Glutamatergic neuron (in vitro differentiated cells): ENCODE measurements around the gene KCNMA1. TPM values are rescaled to one million over a fixed set of nuclear protein-coding genes. Genes with fewer than 3 reads are reported as not detected.

ENCODE experiments used
- DNase-seq: peaks from one replicate; pipeline ENCODE4 v3.0.0; 2022
- H3K27ac Mint-ChIP-seq: one replicate; pipeline ENCODE4 v1.8.0; 2020; ENCODE audit warnings: mild to moderate bottlenecking, mixed read lengths, inconsistent platforms; ENCODE audit not compliant: unreplicated experiment
- H3K27me3 Mint-ChIP-seq: one replicate; pipeline ENCODE4 v1.8.0; 2020; ENCODE audit warnings: mild to moderate bottlenecking, moderate library complexity, mixed read lengths, inconsistent platforms; ENCODE audit not compliant: unreplicated experiment
- H3K36me3 Mint-ChIP-seq: one replicate; pipeline ENCODE4 v1.8.0; 2020; ENCODE audit warnings: mild to moderate bottlenecking, mixed read lengths, inconsistent platforms; ENCODE audit not compliant: unreplicated experiment
- H3K4me1 Mint-ChIP-seq: one replicate; pipeline ENCODE4 v1.8.0; 2020; ENCODE audit warnings: mild to moderate bottlenecking, low read depth, mixed read lengths, inconsistent platforms; ENCODE audit not compliant: unreplicated experiment
- H3K4me3 Mint-ChIP-seq: one replicate; pipeline ENCODE4 v1.8.0; 2020; ENCODE audit warnings: mild to moderate bottlenecking, mixed read lengths, inconsistent platforms; ENCODE audit not compliant: unreplicated experiment
- H3K9me3 Mint-ChIP-seq: one replicate; pipeline ENCODE4 v1.8.0; 2020; ENCODE audit warnings: mild to moderate bottlenecking, moderate library complexity, mixed read lengths, inconsistent platforms; ENCODE audit not compliant: unreplicated experiment
- CTCF ChIP-seq: fragments of 200-600 bp; sonication (generic); IDR thresholded peaks from one replicate; pipeline ENCODE4 v1.5.0; 2021; ENCODE audit not compliant: partially characterized antibody, unreplicated experiment
- total RNA-seq: library from RNA; stranded (reverse); fragmentation: NEBNext Ultra II Directional; extraction: Animal tissue kit (Norgen Biotek cat#: 25700); gene quantifications from one replicate; pipeline ENCODE4 v1.2.1, GENCODE V29; 2021; ENCODE audit not compliant: unreplicated experiment

The KCNMA1 gene
- total RNA-seq, 1 donor from 2014 or later = 3.2 TPM

GRCh38 chr10:77060913-77061312, 576.7 kb downstream of the KCNMA1 start:
- Mint-ChIP-seq H3K27me3 (peaks cover 2% of the 10 kb centered on the region), H3K27ac (no peak overlapping the region), H3K36me3 (no peaks in the 10 kb centered on the region), H3K9me3 (no peaks in the 10 kb centered on the region), H3K4me3 (no peak overlapping the region), H3K4me1 (no peaks in the 10 kb centered on the region)
- no peak for DNase-seq
- no peak for TF ChIP-seq CTCF

DNA sequence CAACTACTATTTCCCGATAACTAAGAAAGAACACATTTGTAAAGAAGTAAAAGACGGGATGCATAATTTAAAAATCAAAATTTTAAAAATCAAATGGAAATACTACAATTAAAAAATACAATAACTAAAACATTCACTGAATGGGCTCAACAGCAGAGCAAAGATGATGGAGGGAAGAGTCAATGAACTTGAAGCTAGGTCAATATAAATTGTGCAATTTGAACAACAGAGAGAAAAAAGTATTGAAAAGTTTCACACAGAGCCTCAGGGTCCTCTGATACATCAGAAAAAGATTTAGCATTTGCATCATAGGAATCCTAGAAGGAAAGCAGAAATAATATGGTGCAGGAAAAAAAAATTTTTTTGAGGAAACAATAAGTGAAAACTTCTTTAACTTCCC, 581.0 kb downstream of the KCNMA1 start:
- H3K36me3 Mint-ChIP-seq = no peaks in the 10 kb centered on the region
- H3K4me1 Mint-ChIP-seq = no peaks in the 10 kb centered on the region
- H3K27me3 Mint-ChIP-seq = peaks cover 5% of the 10 kb centered on the region
- no peak for DNase-seq
- H3K27ac Mint-ChIP-seq = no peak overlapping the region
- H3K9me3 Mint-ChIP-seq = no peaks in the 10 kb centered on the region
- no peak for TF ChIP-seq CTCF
- H3K4me3 Mint-ChIP-seq = no peak overlapping the region

- no peak for TF ChIP-seq CTCF
- Mint-ChIP-seq H3K27ac (no peak overlapping the region), H3K4me1 (no peaks in the 10 kb centered on the region), H3K36me3 (no peaks in the 10 kb centered on the region), H3K4me3 (no peak overlapping the region), H3K9me3 (no peaks in the 10 kb centered on the region), H3K27me3 (peaks cover 3% of the 10 kb centered on the region)
- DNase-seq = no peak
These were observed 585.0 kb downstream of the KCNMA1 start for GRCh38 chr10:77052593-77052992.

- Mint-ChIP-seq H3K27me3 (peaks cover 3% of the 10 kb centered on the region), H3K9me3 (no peaks in the 10 kb centered on the region), H3K27ac (no peak overlapping the region), H3K36me3 (no peaks in the 10 kb centered on the region), H3K4me3 (no peak overlapping the region), H3K4me1 (no peaks in the 10 kb centered on the region)
- no peak for DNase-seq
- no peak for TF ChIP-seq CTCF
These were observed 585.8 kb downstream of the KCNMA1 start for GRCh38 chr10:77051837-77052236.

GRCh38 chr10:77049896-77050295, 587.7 kb downstream of the KCNMA1 start:
- H3K27me3 Mint-ChIP-seq = peaks cover 3% of the 10 kb centered on the region
- no peaks in the 10 kb centered on the region for H3K36me3 Mint-ChIP-seq
- no peak overlapping the region for H3K27ac Mint-ChIP-seq
- DNase-seq = no peak
- no peaks in the 10 kb centered on the region for H3K9me3 Mint-ChIP-seq
- no peak overlapping the region for H3K4me3 Mint-ChIP-seq
- TF ChIP-seq CTCF = no peak
- H3K4me1 Mint-ChIP-seq = no peaks in the 10 kb centered on the region
